CD4-positive, alpha-beta T cell (primary cell): ENCODE results near the gene OPRL1. TPM values are rescaled to one million over a fixed set of nuclear protein-coding genes. Genes with fewer than 3 reads are reported as not detected.

Experiments used
- ATAC-seq: fragments of 200-7000 bp; cut with Tn5 transposase; one replicate; pipeline ENCODE4 v1.10.0; 2022; ENCODE audit warnings: mild to moderate bottlenecking; ENCODE audit not compliant: poor library complexity
- CTCF ChIA-PET: fragments of 350-600 bp; sonication (Branson Sonifier 250); formaldehyde crosslinking; loops from one replicate; lab custom pipeline; 2021; ENCODE audit warnings: antibody characterized with exemption, inconsistent platforms; lab: Charles Lee
- POLR2A ChIA-PET: fragments of 350-600 bp; sonication (Branson Sonifier 250); formaldehyde crosslinking; loops from one replicate; lab custom pipeline; 2021; ENCODE audit warnings: antibody characterized with exemption, inconsistent platforms; lab: Charles Lee
- DNase-seq, 14 experiments: peaks; one replicate each; pipeline ENCODE4 v3.0.0-alpha.2; 2013 to 2020; ENCODE audit warnings: mixed read lengths in 2 of 14
- H3K27ac ChIP-seq, 2 donors: one replicate each; pipeline versions ENCODE4 v1.5.1 to v1.7.0; 2013; ENCODE audit warnings: low read length in 2 of 2, low read depth in 1 of 2, mild to moderate bottlenecking in 1 of 2
- H3K27me3 ChIP-seq, 2 experiments: 1 replicate in 1 of 2; 2 replicates in 1 of 2; pipeline versions ENCODE4 v1.6.1 to v1.7.0; 2013; ENCODE audit warnings: low read length in 2 of 2, control low read depth in 1 of 2, mild to moderate bottlenecking in 1 of 2, moderate library complexity in 1 of 2; ENCODE audit not compliant: insufficient read depth in 2 of 2, control insufficient read depth in 1 of 2
- H3K36me3 ChIP-seq: one replicate; pipeline ENCODE4 v1.6.1; 2013; ENCODE audit warnings: low read length, control low read depth; ENCODE audit not compliant: insufficient read depth
- H3K4me1 ChIP-seq: one replicate; pipeline ENCODE4 v1.6.1; 2013; ENCODE audit warnings: low read length, control low read depth; ENCODE audit not compliant: insufficient read depth
- H3K4me3 ChIP-seq: one replicate; pipeline ENCODE4 v1.5.1; 2013; ENCODE audit warnings: mild to moderate bottlenecking, low read length, moderate library complexity
- H3K9me3 ChIP-seq, 2 experiments: 1 replicate in 1 of 2; 2 replicates in 1 of 2; pipeline versions ENCODE4 v1.6.1 to v1.7.0; 2013; ENCODE audit warnings: low read length in 2 of 2, mild to moderate bottlenecking in 2 of 2, control low read depth in 1 of 2, moderate library complexity in 1 of 2; ENCODE audit not compliant: control insufficient read depth in 1 of 2, insufficient read depth in 1 of 2
- H3K27ac Mint-ChIP-seq: one replicate; pipeline ENCODE4 v1.8.0; 2020; ENCODE audit warnings: mixed read lengths
- H3K27me3 Mint-ChIP-seq: one replicate; pipeline ENCODE4 v1.8.0; 2021; ENCODE audit warnings: mixed read lengths
- H3K36me3 Mint-ChIP-seq: one replicate; pipeline ENCODE4 v1.8.0; 2021; ENCODE audit warnings: low read depth, mixed read lengths
- H3K4me1 Mint-ChIP-seq: one replicate; pipeline ENCODE4 v1.8.0; 2021; ENCODE audit warnings: low read depth, mixed read lengths
- H3K4me3 Mint-ChIP-seq: one replicate; pipeline ENCODE4 v1.8.0; 2020; ENCODE audit warnings: mild to moderate bottlenecking, mixed read lengths
- H3K9me3 Mint-ChIP-seq: one replicate; pipeline ENCODE4 v1.8.0; 2020; ENCODE audit warnings: mixed read lengths
- intact Hi-C, 2 experiments: fragments of 100-400 bp; cut with DNase I in 1 of 2; cut with micrococcal nuclease in 1 of 2; formaldehyde crosslinking; loops; one replicate each; pipeline versions ENCODE4 v1.15.1 to v1.9.0; 2023 to 2025; cut with DNase I, micrococcal nuclease
- total RNA-seq, 174 experiments: library from RNA in 2 of 174; stranded (reverse) in 2 of 174; gene quantifications; one replicate each; pipeline ENCODE4 v1.2.3 and lab custom pipeline; 2021 to 2026
- TF ChIP-seq, protein P1 (sequence below): fragments of 200-600 bp; IDR thresholded peaks from one replicate; pipeline ENCODE4 v1.8.0; 2022; ENCODE audit warnings: antibody characterized with exemption, mild to moderate bottlenecking

Gene OPRL1
- total RNA-seq, 2 experiments from 2014 or later: 1.0 to 1.2 TPM

DNA sequence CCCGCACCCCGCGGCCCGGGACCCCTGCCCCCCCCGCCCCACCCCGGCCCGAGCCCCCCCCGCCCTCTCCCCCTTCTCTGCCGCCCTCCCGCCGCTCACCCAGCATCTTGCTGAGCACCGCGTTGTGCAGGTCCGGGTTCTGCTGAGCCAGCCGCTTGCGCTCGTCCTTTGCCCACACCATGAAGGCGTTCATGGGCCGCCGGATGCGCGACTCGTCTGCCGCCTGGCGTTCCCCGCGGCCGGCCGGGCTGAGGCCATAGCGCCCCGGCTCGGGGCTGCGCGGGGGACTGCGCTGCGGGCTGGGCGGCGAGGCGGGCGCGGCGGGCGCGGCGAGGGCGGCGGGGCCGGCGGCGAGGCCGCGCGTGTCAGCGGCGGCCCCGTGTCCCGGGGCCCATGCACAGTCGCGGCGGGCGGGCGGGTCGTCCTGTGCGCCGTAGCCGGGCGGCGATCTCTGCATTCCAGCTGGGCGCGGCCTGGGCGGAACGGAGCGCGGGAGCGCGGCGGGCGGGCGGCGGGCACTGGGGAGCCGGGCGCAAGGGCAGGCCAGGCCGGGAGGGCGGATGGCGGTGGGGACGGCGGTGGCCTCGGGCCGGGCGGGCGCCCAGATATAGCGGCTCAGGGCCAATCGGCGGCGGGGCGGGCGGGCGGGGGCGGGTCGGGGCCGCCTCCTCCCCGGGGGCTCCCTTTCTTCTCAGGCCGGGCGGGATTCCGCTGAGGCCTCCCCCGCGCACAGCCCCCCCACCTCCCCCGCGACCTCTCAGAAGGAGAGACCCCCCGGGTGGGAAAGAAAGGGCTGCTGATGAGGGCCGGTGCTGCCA, 30.6 kb upstream of the OPRL1 start, which contains the start of gene SOX18:
Gene SOX18 (minus strand): TSS at position 580 of the 818 bp plus-strand sequence. CDS start 123 bp downstream, at position 457.
- TF ChIP-seq, protein P1, sequence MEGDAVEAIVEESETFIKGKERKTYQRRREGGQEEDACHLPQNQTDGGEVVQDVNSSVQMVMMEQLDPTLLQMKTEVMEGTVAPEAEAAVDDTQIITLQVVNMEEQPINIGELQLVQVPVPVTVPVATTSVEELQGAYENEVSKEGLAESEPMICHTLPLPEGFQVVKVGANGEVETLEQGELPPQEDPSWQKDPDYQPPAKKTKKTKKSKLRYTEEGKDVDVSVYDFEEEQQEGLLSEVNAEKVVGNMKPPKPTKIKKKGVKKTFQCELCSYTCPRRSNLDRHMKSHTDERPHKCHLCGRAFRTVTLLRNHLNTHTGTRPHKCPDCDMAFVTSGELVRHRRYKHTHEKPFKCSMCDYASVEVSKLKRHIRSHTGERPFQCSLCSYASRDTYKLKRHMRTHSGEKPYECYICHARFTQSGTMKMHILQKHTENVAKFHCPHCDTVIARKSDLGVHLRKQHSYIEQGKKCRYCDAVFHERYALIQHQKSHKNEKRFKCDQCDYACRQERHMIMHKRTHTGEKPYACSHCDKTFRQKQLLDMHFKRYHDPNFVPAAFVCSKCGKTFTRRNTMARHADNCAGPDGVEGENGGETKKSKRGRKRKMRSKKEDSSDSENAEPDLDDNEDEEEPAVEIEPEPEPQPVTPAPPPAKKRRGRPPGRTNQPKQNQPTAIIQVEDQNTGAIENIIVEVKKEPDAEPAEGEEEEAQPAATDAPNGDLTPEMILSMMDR: no peak
- H3K4me3 ChIP-seq: no peak within 1 kb of the TSS
- no peak within 1 kb of the TSS for H3K27ac ChIP-seq
- H3K9me3 Mint-ChIP-seq: no peaks in the 10 kb centered on the region
- CTCF ChIA-PET: no interaction called here
- no peaks in the 10 kb centered on the region for H3K36me3 Mint-ChIP-seq
- peaks cover 0 to 28% of the 10 kb centered on the region in 2 experiments for H3K9me3 ChIP-seq
- ATAC-seq: peak; percentile 54
- POLR2A ChIA-PET: interaction anchor here (1.6 kb wide), 1 partner anchor 13 kb away, joined by 5 read pairs; the partner anchor contains the start of gene TCEA2
- H3K4me3 Mint-ChIP-seq: peak within 1 kb of the TSS; percentile 74
- no peak within 1 kb of the TSS for H3K27ac Mint-ChIP-seq
- peaks cover 16% of the 10 kb centered on the region for H3K4me1 Mint-ChIP-seq
- intact Hi-C loops: no loop called here
- H3K36me3 ChIP-seq: no peaks in the 10 kb centered on the region
- DNase-seq: peak in 5 of 14 experiments; percentile 16 to 59 (median 32)
- peaks cover 50% of the 10 kb centered on the region for H3K27me3 Mint-ChIP-seq
- peaks cover 35 to 48% of the 10 kb centered on the region in 2 experiments for H3K27me3 ChIP-seq
- peaks cover 16% of the 10 kb centered on the region for H3K4me1 ChIP-seq

DNA sequence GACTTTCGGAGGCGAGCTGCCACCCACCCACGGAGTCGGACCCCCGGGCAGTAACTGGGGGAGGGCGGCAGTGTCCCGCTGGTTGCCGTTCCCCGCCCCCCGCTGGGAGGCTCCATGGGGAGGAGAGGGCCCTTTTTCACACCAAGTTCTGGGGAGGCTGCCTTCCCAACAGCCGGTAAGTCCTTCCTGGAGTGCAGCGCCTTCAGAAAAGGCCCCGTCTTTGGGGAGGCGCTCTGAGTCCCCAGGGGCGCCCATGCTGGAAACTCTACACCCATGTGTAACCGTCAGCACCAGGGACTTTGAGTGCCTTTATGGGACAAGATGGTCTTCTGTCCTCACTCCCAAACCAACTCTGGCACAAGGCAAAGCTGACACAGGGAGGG, 30.0 kb upstream of the OPRL1 start:
- Mint-ChIP-seq H3K27ac (no peak overlapping the region), H3K9me3 (no peaks in the 10 kb centered on the region), H3K27me3 (peaks cover 53% of the 10 kb centered on the region), H3K36me3 (no peaks in the 10 kb centered on the region), H3K4me1 (peaks cover 11% of the 10 kb centered on the region), H3K4me3 (peak overlapping the region; percentile 42)
- no peak overlapping the region for H3K27ac ChIP-seq
- no peaks in the 10 kb centered on the region for H3K36me3 ChIP-seq
- ChIA-PET CTCF (no interaction called here), POLR2A (interaction anchor here (1.6 kb wide), 1 partner anchor 12 kb away, joined by 5 read pairs; the partner anchor contains the start of gene TCEA2)
- no peak for ATAC-seq
- peaks cover 0 to 30% of the 10 kb centered on the region in 2 experiments for H3K9me3 ChIP-seq
- H3K4me3 ChIP-seq: no peak overlapping the region
- intact Hi-C loops: no loop called here
- no peak for DNase-seq
- TF ChIP-seq, protein P1: no peak
- peaks cover 39 to 48% of the 10 kb centered on the region in 2 experiments for H3K27me3 ChIP-seq
- H3K4me1 ChIP-seq: peaks cover 16% of the 10 kb centered on the region

DNA sequence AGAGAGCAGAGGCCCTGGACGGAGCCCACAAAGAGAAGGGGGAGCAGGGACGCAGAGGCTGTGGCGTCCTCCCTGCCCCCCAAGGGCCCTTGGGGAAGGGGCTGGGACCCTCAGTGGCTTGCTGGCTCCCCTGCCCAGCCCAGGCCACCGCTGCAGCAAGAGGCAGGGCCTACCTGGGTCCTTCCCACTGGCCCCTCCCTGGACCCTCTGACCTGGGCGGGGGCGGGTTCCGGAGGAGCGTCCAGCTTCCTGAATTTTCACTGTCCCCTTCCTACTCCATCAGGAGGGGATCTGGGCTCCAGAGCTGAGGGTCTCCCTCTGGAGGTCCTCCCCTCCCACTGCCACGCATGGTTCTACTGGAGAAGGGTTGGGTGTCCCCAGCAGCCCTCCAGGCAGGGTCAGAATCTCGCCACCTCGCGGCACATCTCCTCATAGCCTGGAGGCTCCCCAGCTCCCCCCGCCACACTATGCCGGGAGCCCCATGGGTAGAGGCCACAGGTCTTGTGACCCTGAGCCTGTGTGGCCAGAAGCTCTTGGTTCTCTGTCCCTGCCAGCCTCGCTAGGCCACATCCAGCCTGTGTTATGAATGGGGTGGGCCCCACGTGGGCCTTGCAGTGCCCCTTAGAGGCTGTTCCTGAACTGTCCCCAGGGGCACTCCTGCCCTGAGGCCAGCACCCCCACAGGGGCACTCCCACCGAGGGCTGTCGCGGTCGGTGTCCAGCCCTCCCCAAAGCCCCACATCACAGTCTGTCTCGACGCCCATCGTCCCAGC, 29.4 kb upstream of the OPRL1 start:
- peak overlapping the region; percentile 20 for H3K4me3 Mint-ChIP-seq
- Histone ChIP-seq H3K4me3 (no peak overlapping the region), H3K4me1 (peaks cover 16% of the 10 kb centered on the region), H3K9me3 (peaks cover 0 to 30% of the 10 kb centered on the region in 2 experiments), H3K27ac (no peak overlapping the region), H3K27me3 (peaks cover 39 to 48% of the 10 kb centered on the region in 2 experiments), H3K36me3 (no peaks in the 10 kb centered on the region)
- DNase-seq (no peak), ATAC-seq (no peak)
- POLR2A ChIA-PET: no interaction called here
- H3K9me3 Mint-ChIP-seq: no peaks in the 10 kb centered on the region
- intact Hi-C loops: no loop called here
- TF ChIP-seq, protein P1: no peak
- H3K27me3 Mint-ChIP-seq: peaks cover 53% of the 10 kb centered on the region
- no peak overlapping the region for H3K27ac Mint-ChIP-seq
- peaks cover 11% of the 10 kb centered on the region for H3K4me1 Mint-ChIP-seq
- CTCF ChIA-PET: no interaction called here
- H3K36me3 Mint-ChIP-seq: no peaks in the 10 kb centered on the region
